Neuronal stem cell (in vitro differentiated cells): ENCODE results near the gene CDK12.
"Not testable (repeated sequence)": the region's sequence is repeated elsewhere in the genome, so short reads cannot be mapped to it uniquely, and the experiment has no call there.

ENCODE experiments used
- DNase-seq: peaks from one replicate; pipeline ENCODE4 v3.0.0-alpha.2; 2013; ENCODE audit warnings: low spot score
- H2AFZ ChIP-seq: one replicate; pipeline ENCODE4 v1.6.1; 2013; ENCODE audit warnings: mild to moderate bottlenecking, low read length, inconsistent platforms
- H2AK5ac ChIP-seq: 2 replicates; pipeline ENCODE4 v1.6.1; 2013; ENCODE audit warnings: low read depth, mild to moderate bottlenecking, inconsistent platforms, low read length, moderate library complexity, mixed read lengths
- H2BK120ac ChIP-seq: 2 replicates; pipeline ENCODE4 v1.6.1; 2013; ENCODE audit warnings: low read depth, mild to moderate bottlenecking, inconsistent platforms, low read length, moderate library complexity, mixed read lengths
- H2BK12ac ChIP-seq: one replicate; pipeline ENCODE4 v1.6.1; 2013; ENCODE audit warnings: low read length, inconsistent platforms
- H2BK15ac ChIP-seq: 2 replicates; pipeline ENCODE4 v1.6.1; 2013; ENCODE audit warnings: mild to moderate bottlenecking, low read length, inconsistent platforms, mixed read lengths
- H2BK5ac ChIP-seq: one replicate; pipeline ENCODE4 v1.6.1; 2013; ENCODE audit warnings: inconsistent platforms, mild to moderate bottlenecking, low read length, moderate library complexity
- H3K14ac ChIP-seq: one replicate; pipeline ENCODE4 v1.6.1; 2013; ENCODE audit warnings: low read length, inconsistent platforms
- H3K18ac ChIP-seq: 2 replicates; pipeline ENCODE4 v1.6.1; 2013; ENCODE audit warnings: low read length, inconsistent platforms
- H3K23ac ChIP-seq: 2 replicates; pipeline ENCODE4 v1.6.1; 2013; ENCODE audit warnings: low read depth, mild to moderate bottlenecking, mixed read lengths, low read length, inconsistent platforms; ENCODE audit not compliant: poor library complexity
- H3K27ac ChIP-seq: replicated peaks from 3 replicates; pipeline ENCODE4 v1.5.1; 2013; ENCODE audit warnings: low read length, inconsistent platforms
- H3K27me3 ChIP-seq, 3 experiments: 2 replicates each; pipeline ENCODE4 v1.6.1; 2013; ENCODE audit warnings: low read length in 3 of 3, mild to moderate bottlenecking in 2 of 3, inconsistent platforms in 1 of 3, low read depth in 1 of 3, mixed read lengths in 1 of 3, moderate library complexity in 1 of 3; ENCODE audit not compliant: control insufficient read depth in 3 of 3, insufficient read depth in 3 of 3
- H3K36me3 ChIP-seq, 2 donors: replicated peaks in 1 of 2; 2 replicates each; pipeline ENCODE4 v1.6.1; 2013; ENCODE audit warnings: low read length in 2 of 2; ENCODE audit not compliant: control insufficient read depth in 2 of 2, insufficient read depth in 2 of 2
- H3K4ac ChIP-seq: 2 replicates; pipeline ENCODE4 v1.6.1; 2013; ENCODE audit warnings: inconsistent platforms, mild to moderate bottlenecking, low read length, moderate library complexity
- H3K4me1 ChIP-seq, 2 donors: 1 replicate in 1 of 2; 2 replicates in 1 of 2; pipeline ENCODE4 v1.6.1; 2013; ENCODE audit warnings: low read length in 2 of 2, low read depth in 1 of 2; ENCODE audit not compliant: control insufficient read depth in 2 of 2, insufficient read depth in 1 of 2
- H3K4me2 ChIP-seq: one replicate; pipeline ENCODE4 v1.6.1; 2013; ENCODE audit warnings: mild to moderate bottlenecking, low read length, inconsistent platforms; ENCODE audit not compliant: insufficient read depth, poor library complexity, severe bottlenecking
- H3K4me3 ChIP-seq, 2 donors: 2 replicates each; pipeline ENCODE4 v1.5.1; 2013; ENCODE audit warnings: low read length in 2 of 2, mild to moderate bottlenecking in 2 of 2, inconsistent platforms in 1 of 2, moderate library complexity in 1 of 2
- H3K79me1 ChIP-seq: one replicate; pipeline ENCODE4 v1.6.1; 2013; ENCODE audit warnings: low read depth, mild to moderate bottlenecking, inconsistent platforms, low read length, moderate library complexity
- H3K9ac ChIP-seq: one replicate; pipeline ENCODE4 v1.6.1; 2013; ENCODE audit warnings: mild to moderate bottlenecking, low read depth, low read length, inconsistent platforms; ENCODE audit not compliant: poor library complexity
- H3K9me3 ChIP-seq, 2 donors: replicated peaks in 1 of 2; 2 replicates each; pipeline versions ENCODE3 to v1.6.1; 2013; ENCODE audit warnings: low read length in 2 of 2, mild to moderate bottlenecking in 2 of 2, inconsistent platforms in 1 of 2, low read depth in 1 of 2, mixed read lengths in 1 of 2, moderate library complexity in 1 of 2; ENCODE audit not compliant: control insufficient read depth in 2 of 2, insufficient read depth in 1 of 2
- H4K8ac ChIP-seq: one replicate; pipeline ENCODE4 v1.6.1; 2013; ENCODE audit warnings: low read depth, mild to moderate bottlenecking, inconsistent platforms, low read length, moderate library complexity
- H4K91ac ChIP-seq: one replicate; pipeline ENCODE4 v1.6.1; 2013; ENCODE audit warnings: low read length, low read depth, mild to moderate bottlenecking, inconsistent platforms; ENCODE audit not compliant: poor library complexity
- WGBS, 2 donors: extraction: QIAGEN DNeasy Blood & Tissue Kit; methylation state at CpG; one replicate each; pipeline ENCODE4 v1.1.7; 2013; ENCODE audit warnings: missing lambda C conversion rate in 2 of 2, mixed read lengths in 1 of 2; ENCODE audit not compliant: insufficient read length in 2 of 2, insufficient replicate concordance in 1 of 2; ENCODE audit errors: extremely low coverage in 2 of 2; 5-methylcytosine and 5-hydroxymethylcytosine counted together

CDK12 gene

GRCh38 chr17:39455919-39456318 is 5.4 kb upstream of the CDK12 start:
- no peak overlapping the region for H3K27ac ChIP-seq
- no peak overlapping the region for H2BK120ac ChIP-seq
- no peak overlapping the region for H2BK12ac ChIP-seq
- H3K23ac ChIP-seq = no peak overlapping the region
- H3K79me1 ChIP-seq = peaks cover under 1% of the 10 kb centered on the region
- DNase-seq = no peak
- H3K36me3 ChIP-seq = no peaks in the 10 kb centered on the region
- H3K4me2 ChIP-seq = no peak overlapping the region
- H2BK15ac ChIP-seq = no peak overlapping the region
- no peak overlapping the region for H3K18ac ChIP-seq
- H3K9me3 ChIP-seq = no peaks in the 10 kb centered on the region
- H4K91ac ChIP-seq = no peak overlapping the region
- H2BK5ac ChIP-seq = no peak overlapping the region
- no peak overlapping the region for H2AFZ ChIP-seq
- no peak overlapping the region for H3K14ac ChIP-seq
- no peak overlapping the region for H4K8ac ChIP-seq
- H3K27me3 ChIP-seq = no peaks in the 10 kb centered on the region
- H3K4me3 ChIP-seq = no peak overlapping the region
- no peak overlapping the region for H3K4ac ChIP-seq
- WGBS, 2 donors = no CpG with 5 or more reads among the region's 4 CpGs
- no peak overlapping the region for H3K9ac ChIP-seq
- H3K4me1 ChIP-seq = no peaks in the 10 kb centered on the region
- no peak overlapping the region for H2AK5ac ChIP-seq

DNA sequence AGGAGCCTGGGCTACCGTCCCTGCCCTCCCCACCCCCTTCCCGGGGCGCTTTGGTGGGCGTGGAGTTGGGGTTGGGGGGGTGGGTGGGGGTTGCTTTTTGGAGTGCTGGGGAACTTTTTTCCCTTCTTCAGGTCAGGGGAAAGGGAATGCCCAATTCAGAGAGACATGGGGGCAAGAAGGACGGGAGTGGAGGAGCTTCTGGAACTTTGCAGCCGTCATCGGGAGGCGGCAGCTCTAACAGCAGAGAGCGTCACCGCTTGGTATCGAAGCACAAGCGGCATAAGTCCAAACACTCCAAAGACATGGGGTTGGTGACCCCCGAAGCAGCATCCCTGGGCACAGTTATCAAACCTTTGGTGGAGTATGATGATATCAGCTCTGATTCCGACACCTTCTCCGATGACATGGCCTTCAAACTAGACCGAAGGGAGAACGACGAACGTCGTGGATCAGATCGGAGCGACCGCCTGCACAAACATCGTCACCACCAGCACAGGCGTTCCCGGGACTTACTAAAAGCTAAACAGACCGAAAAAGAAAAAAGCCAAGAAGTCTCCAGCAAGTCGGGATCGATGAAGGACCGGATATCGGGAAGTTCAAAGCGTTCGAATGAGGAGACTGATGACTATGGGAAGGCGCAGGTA is 762 bp downstream of the CDK12 start:
- H3K27me3 ChIP-seq = no peaks in the 10 kb centered on the region
- no peak overlapping the region for H2BK12ac ChIP-seq
- peaks cover 0 to 28% of the 10 kb centered on the region in 2 donors for H3K36me3 ChIP-seq
- H2AFZ ChIP-seq = peak overlapping the region; percentile 89
- H2BK15ac ChIP-seq = no peak overlapping the region
- no peaks in the 10 kb centered on the region for H3K9me3 ChIP-seq
- H2AK5ac ChIP-seq = peak overlapping the region; percentile 90
- peak overlapping the region; percentile 93 for H3K4me2 ChIP-seq
- no peak overlapping the region for H4K91ac ChIP-seq
- no peak overlapping the region for H2BK5ac ChIP-seq
- peak overlapping the region; percentile 13 for H3K18ac ChIP-seq
- H3K23ac ChIP-seq = peak overlapping the region; percentile 38
- H3K9ac ChIP-seq = peak overlapping the region; percentile 97
- H3K27ac ChIP-seq = no peak overlapping the region
- no peak overlapping the region for H3K14ac ChIP-seq
- H3K4ac ChIP-seq = no peak overlapping the region
- WGBS, 2 donors = no CpG with 5 or more reads among the region's 34 CpGs
- DNase-seq = no peak
- H3K79me1 ChIP-seq = peaks cover 3% of the 10 kb centered on the region
- no peaks in the 10 kb centered on the region for H3K4me1 ChIP-seq
- peak overlapping the region; percentile 85 to 99 for H3K4me3 ChIP-seq
- H4K8ac ChIP-seq = no peak overlapping the region
- no peak overlapping the region for H2BK120ac ChIP-seq

DNA sequence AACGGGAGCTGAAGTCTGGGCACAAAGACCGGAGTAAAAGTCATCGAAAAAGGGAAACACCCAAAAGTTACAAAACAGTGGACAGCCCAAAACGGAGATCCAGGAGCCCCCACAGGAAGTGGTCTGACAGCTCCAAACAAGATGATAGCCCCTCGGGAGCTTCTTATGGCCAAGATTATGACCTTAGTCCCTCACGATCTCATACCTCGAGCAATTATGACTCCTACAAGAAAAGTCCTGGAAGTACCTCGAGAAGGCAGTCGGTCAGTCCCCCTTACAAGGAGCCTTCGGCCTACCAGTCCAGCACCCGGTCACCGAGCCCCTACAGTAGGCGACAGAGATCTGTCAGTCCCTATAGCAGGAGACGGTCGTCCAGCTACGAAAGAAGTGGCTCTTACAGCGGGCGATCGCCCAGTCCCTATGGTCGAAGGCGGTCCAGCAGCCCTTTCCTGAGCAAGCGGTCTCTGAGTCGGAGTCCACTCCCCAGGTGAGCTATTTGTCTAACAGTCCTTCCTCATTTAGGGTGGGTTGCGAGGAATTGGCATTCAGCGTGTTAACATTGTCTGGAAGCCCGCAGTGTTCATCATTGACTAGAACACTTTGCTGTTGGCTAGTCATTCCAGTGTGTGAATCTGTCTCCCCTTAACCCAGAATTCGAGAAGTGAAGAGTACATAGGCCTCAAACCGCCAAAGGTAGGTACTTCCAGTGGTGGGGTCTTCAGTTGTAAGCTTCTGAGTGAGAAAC is 1.5 kb downstream of the CDK12 start:
- H3K9ac ChIP-seq = peak overlapping the region; percentile 96
- no peak overlapping the region for H3K4ac ChIP-seq
- H2AFZ ChIP-seq = no peak overlapping the region
- no peak overlapping the region for H2BK5ac ChIP-seq
- peak overlapping the region; percentile 22 for H3K23ac ChIP-seq
- H3K27ac ChIP-seq = no peak overlapping the region
- no peak overlapping the region for H4K91ac ChIP-seq
- peaks cover 3% of the 10 kb centered on the region for H3K79me1 ChIP-seq
- peaks cover 0 to 35% of the 10 kb centered on the region in 2 donors for H3K36me3 ChIP-seq
- peak overlapping the region; percentile 85 to 99 for H3K4me3 ChIP-seq
- H3K27me3 ChIP-seq = no peaks in the 10 kb centered on the region
- H3K18ac ChIP-seq = no peak overlapping the region
- H4K8ac ChIP-seq = no peak overlapping the region
- no peak overlapping the region for H2AK5ac ChIP-seq
- WGBS, 2 donors = no CpG with 5 or more reads among the region's 28 CpGs
- H2BK12ac ChIP-seq = no peak overlapping the region
- H3K4me2 ChIP-seq = peak overlapping the region; percentile 93
- DNase-seq = no peak
- no peaks in the 10 kb centered on the region for H3K4me1 ChIP-seq
- no peak overlapping the region for H2BK15ac ChIP-seq
- no peaks in the 10 kb centered on the region for H3K9me3 ChIP-seq
- no peak overlapping the region for H3K14ac ChIP-seq
- no peak overlapping the region for H2BK120ac ChIP-seq

DNA sequence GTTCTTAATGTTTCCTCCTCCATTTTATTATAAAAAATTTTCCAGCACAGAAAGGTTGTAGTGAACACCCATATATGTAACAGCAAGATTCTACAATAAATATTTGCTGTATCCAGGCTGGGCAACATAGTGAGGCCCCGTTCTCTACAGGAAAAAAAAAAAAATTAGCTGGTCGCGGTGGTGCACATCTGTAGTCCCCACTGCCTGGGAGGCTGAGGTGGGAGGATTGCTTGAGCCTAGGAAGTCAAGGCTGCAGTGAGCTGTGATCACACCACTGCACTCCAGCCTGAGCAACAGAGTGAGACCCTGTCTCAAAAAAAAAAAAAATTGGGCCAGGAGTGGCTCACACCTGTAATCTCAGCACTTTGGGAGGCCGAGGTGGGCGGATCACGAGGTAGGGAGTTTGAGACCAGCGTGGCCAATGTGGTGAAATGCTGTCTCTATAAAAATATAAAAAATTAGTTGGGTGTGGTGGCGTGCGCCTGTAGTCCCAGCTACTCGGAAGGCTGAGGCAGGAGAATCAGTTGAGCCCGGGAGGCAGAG is 3.4 kb downstream of the CDK12 start:
- H2BK12ac ChIP-seq, H2AK5ac ChIP-seq, H3K9ac ChIP-seq, H3K4me1 ChIP-seq, H3K18ac ChIP-seq, H3K79me1 ChIP-seq, H3K27me3 ChIP-seq, H3K9me3 ChIP-seq, H2BK15ac ChIP-seq, H4K91ac ChIP-seq, H2BK120ac ChIP-seq, H4K8ac ChIP-seq, H3K4ac ChIP-seq, H2BK5ac ChIP-seq, H3K4me3 ChIP-seq, H3K14ac ChIP-seq, H2AFZ ChIP-seq, H3K27ac ChIP-seq, DNase-seq, H3K23ac ChIP-seq: not testable (repeated sequence)
- H3K4me2 ChIP-seq = peak overlapping the region; percentile 12
- WGBS, 2 donors = no CpG with 5 or more reads among the region's 11 CpGs
- H3K36me3 ChIP-seq = peaks cover 0 to 47% of the 10 kb centered on the region in 2 donors
